CD4-positive, CD25-positive, alpha-beta regulatory T cell (primary cell): Measurements from ENCODE around the gene ST6GAL1. TPM values are rescaled to one million over a fixed set of nuclear protein-coding genes. Genes with fewer than 3 reads are reported as not detected.

Experiments used
- ATAC-seq, 2 donors: fragments of 150-1000 bp; cut with Tn5 transposase; one replicate each; pipeline ENCODE4 v1.10.0; 2021; ENCODE audit warnings: low read depth in 2 of 2, moderate number of reproducible peaks in 2 of 2, moderate library complexity in 1 of 2
- DNase-seq, 3 donors: peaks; one replicate each; pipeline versions ENCODE4 v3.0.0 to v3.0.0-alpha.2; 2012 to 2022; ENCODE audit warnings: mixed read lengths in 1 of 3
- H3K27ac ChIP-seq: one replicate; pipeline ENCODE4 v1.7.0; 2013; ENCODE audit warnings: mild to moderate bottlenecking, low read length; ENCODE audit not compliant: insufficient read depth, poor library complexity, severe bottlenecking
- H3K27me3 ChIP-seq: one replicate; pipeline ENCODE4 v1.7.0; 2013; ENCODE audit warnings: low read length; ENCODE audit not compliant: control insufficient read depth, insufficient read depth
- H3K36me3 ChIP-seq: one replicate; pipeline ENCODE4 v1.7.0; 2013; ENCODE audit warnings: mild to moderate bottlenecking, low read length, moderate library complexity; ENCODE audit not compliant: control insufficient read depth, insufficient read depth
- H3K4me1 ChIP-seq: 2 replicates; pipeline ENCODE4 v1.7.0; 2013; ENCODE audit warnings: mild to moderate bottlenecking, low read length; ENCODE audit not compliant: insufficient read depth, control insufficient read depth, poor library complexity, severe bottlenecking
- H3K4me3 ChIP-seq: one replicate; pipeline ENCODE4 v1.7.0; 2013; ENCODE audit warnings: low read depth, mild to moderate bottlenecking, low read length, moderate library complexity
- H3K9me3 ChIP-seq, 2 experiments: 1 replicate in 1 of 2; 2 replicates in 1 of 2; pipeline ENCODE4 v1.7.0; 2013; ENCODE audit warnings: low read length in 2 of 2, mild to moderate bottlenecking in 1 of 2, moderate library complexity in 1 of 2; ENCODE audit not compliant: control insufficient read depth in 2 of 2
- H3K27ac Mint-ChIP-seq, 3 donors: one replicate each; pipeline ENCODE4 v1.8.0; 2020 to 2022; ENCODE audit warnings: mild to moderate bottlenecking in 3 of 3, mixed read lengths in 3 of 3, moderate library complexity in 2 of 3
- H3K27me3 Mint-ChIP-seq: one replicate; pipeline ENCODE4 v1.8.0; 2022; ENCODE audit warnings: mild to moderate bottlenecking, mixed read lengths
- H3K36me3 Mint-ChIP-seq: one replicate; pipeline ENCODE4 v1.8.0; 2020; ENCODE audit warnings: mixed read lengths
- H3K4me1 Mint-ChIP-seq, 4 donors: one replicate each; pipeline ENCODE4 v1.8.0; 2020 to 2022; ENCODE audit warnings: mixed read lengths in 4 of 4, mild to moderate bottlenecking in 1 of 4
- H3K4me3 Mint-ChIP-seq, 4 donors: one replicate each; pipeline ENCODE4 v1.8.0; 2020 to 2022; ENCODE audit warnings: mild to moderate bottlenecking in 4 of 4, mixed read lengths in 4 of 4, moderate library complexity in 3 of 4
- H3K9me3 Mint-ChIP-seq, 7 donors: one replicate each; pipeline ENCODE4 v1.8.0; 2020 to 2022; ENCODE audit warnings: mixed read lengths in 7 of 7, mild to moderate bottlenecking in 3 of 7, moderate library complexity in 2 of 7
- polyA plus RNA-seq, 4 donors: library from polyadenylated mRNA; unstranded; fragments of 300-500 nt; fragmentation: Illumina TruSeq; gene quantifications; one replicate each; pipeline ENCODE4 v1.2.3, GENCODE V29; 2021
- total RNA-seq: library from RNA; stranded (reverse); gene quantifications from one replicate; pipeline ENCODE4 v1.2.3, GENCODE V29; 2022

Gene ST6GAL1
- total and polyA plus RNA-seq, 5 donors from 2014 or later = 125 to 184 (median 159) TPM

DNA sequence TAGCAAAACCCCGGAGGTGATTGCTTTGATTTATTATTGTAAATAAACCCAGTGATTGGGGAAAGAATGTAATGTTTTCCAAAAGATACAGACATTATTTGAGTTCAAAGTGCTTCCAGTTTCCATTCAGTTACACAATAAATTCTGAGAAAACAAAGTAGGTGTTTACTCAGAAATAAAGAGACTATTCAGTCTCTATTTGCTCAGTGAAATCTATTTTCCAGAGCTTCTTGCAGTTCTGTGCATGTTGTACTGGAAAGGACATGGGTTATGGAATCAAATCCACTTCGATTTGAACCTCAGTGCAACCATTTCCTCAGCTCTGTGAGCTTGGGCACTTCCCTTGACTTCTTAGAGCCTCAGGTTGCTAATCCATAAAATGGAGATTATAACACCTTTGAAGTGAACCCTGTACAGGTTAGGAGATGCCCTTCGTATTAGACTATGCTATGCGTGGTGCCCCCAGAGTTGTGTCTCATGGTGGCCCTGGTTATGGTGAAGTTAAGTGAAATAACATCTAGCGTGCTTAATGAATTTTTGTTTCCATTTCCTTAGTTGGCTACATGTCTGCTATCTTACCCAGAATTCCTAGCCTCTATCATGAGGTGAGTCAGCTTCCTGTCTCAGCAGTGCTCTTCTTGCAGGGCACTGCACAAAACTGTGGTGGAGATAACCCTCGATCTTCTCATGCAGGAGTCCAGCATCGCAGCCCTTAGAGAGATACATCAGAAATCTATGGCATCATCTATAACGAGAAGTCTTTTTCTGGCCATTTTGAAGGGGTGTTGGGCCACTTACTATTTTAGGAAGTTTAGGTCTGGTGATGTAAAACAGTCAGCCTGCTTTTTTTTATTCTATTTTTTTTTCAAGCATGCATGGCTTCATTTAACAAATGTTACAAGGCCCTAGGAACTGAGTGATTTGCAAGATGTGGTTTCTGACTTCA is 111.3 kb downstream of the ST6GAL1 start:
- DNase-seq = peak; percentile 46 to 90 (median 71)
- H3K36me3 Mint-ChIP-seq = peaks cover 72% of the 10 kb centered on the region
- H3K36me3 ChIP-seq = peaks cover 61% of the 10 kb centered on the region
- H3K27me3 Mint-ChIP-seq = no peaks in the 10 kb centered on the region
- H3K27me3 ChIP-seq = no peaks in the 10 kb centered on the region
- peak; percentile 97 for ATAC-seq
- H3K4me1 Mint-ChIP-seq = peaks cover 33 to 87% (median 73%) of the 10 kb centered on the region in 4 donors
- H3K4me1 ChIP-seq = peaks cover 83% of the 10 kb centered on the region
- H3K4me3 ChIP-seq = peak overlapping the region; percentile 46
- no peaks in the 10 kb centered on the region for H3K9me3 ChIP-seq
- peak overlapping the region; percentile 94 to 99 (median 94) for H3K27ac Mint-ChIP-seq
- H3K4me3 Mint-ChIP-seq = peak overlapping the region; percentile 62 to 82 (median 77)
- H3K9me3 Mint-ChIP-seq = peaks cover 0 to 2% (median 0%) of the 10 kb centered on the region in 7 donors
- peak overlapping the region; percentile 87 for H3K27ac ChIP-seq

DNA sequence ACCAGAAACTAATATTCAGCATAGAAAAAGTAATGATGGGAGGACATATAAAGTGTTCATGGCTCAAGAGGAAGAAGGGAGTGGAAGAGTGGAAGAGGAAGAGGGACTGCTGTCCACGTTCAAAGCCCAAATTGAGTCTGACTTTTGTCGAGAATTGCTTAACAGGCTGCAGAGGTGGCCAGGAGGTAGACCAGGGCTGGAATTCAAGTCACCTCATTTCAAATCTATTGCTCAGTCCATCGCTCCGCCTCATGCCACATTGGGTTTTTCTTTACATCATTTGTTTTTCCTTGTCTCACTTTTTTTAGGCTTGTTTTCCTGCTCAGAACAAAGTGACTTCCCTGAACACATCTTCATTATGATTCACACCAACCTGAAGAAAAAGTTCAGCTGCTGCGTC is 112.0 kb downstream of the ST6GAL1 start:
- ATAC-seq (no peak), DNase-seq (no peak)
- Mint-ChIP-seq H3K9me3 (peaks cover 0 to 2% (median 0%) of the 10 kb centered on the region in 7 donors), H3K4me1 (peaks cover 33 to 92% (median 77%) of the 10 kb centered on the region in 4 donors), H3K36me3 (peaks cover 73% of the 10 kb centered on the region), H3K4me3 (peak overlapping the region; percentile 62 to 82 (median 77)), H3K27me3 (no peaks in the 10 kb centered on the region), H3K27ac (peak overlapping the region; percentile 94 to 99 (median 94))
- peak overlapping the region; percentile 46 for H3K4me3 ChIP-seq
- H3K36me3 ChIP-seq = peaks cover 61% of the 10 kb centered on the region
- H3K4me1 ChIP-seq = peaks cover 83% of the 10 kb centered on the region
- H3K27me3 ChIP-seq = no peaks in the 10 kb centered on the region
- H3K27ac ChIP-seq = peak overlapping the region; percentile 87
- no peaks in the 10 kb centered on the region for H3K9me3 ChIP-seq

DNA sequence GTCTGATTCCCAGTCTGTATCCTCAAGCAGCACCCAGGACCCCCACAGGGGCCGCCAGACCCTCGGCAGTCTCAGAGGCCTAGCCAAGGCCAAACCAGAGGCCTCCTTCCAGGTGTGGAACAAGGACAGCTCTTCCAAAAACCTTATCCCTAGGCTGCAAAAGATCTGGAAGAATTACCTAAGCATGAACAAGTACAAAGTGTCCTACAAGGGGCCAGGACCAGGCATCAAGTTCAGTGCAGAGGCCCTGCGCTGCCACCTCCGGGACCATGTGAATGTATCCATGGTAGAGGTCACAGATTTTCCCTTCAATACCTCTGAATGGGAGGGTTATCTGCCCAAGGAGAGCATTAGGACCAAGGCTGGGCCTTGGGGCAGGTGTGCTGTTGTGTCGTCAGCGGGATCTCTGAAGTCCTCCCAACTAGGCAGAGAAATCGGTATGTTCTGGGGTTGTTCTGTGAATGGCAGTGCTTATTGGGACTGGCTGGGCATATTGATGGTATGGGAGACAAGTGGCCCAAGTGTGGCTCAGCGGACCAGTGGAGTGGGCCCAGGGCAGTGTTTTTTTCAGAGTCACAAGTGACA is 112.6 kb downstream of the ST6GAL1 start:
- Mint-ChIP-seq H3K9me3 (peaks cover 0 to 2% (median 0%) of the 10 kb centered on the region in 7 donors), H3K4me3 (peak overlapping the region in 3 of 4 donors; percentile 62 to 79 (median 75)), H3K27me3 (no peaks in the 10 kb centered on the region), H3K27ac (peak overlapping the region; percentile 75 to 99 (median 94)), H3K4me1 (peaks cover 33 to 97% (median 78%) of the 10 kb centered on the region in 4 donors), H3K36me3 (peaks cover 75% of the 10 kb centered on the region)
- H3K4me1 ChIP-seq = peaks cover 83% of the 10 kb centered on the region
- DNase-seq (no peak), ATAC-seq (no peak)
- H3K4me3 ChIP-seq = peak overlapping the region; percentile 7
- no peaks in the 10 kb centered on the region for H3K9me3 ChIP-seq
- no peaks in the 10 kb centered on the region for H3K27me3 ChIP-seq
- H3K36me3 ChIP-seq = peaks cover 62% of the 10 kb centered on the region
- peak overlapping the region; percentile 87 for H3K27ac ChIP-seq

DNA sequence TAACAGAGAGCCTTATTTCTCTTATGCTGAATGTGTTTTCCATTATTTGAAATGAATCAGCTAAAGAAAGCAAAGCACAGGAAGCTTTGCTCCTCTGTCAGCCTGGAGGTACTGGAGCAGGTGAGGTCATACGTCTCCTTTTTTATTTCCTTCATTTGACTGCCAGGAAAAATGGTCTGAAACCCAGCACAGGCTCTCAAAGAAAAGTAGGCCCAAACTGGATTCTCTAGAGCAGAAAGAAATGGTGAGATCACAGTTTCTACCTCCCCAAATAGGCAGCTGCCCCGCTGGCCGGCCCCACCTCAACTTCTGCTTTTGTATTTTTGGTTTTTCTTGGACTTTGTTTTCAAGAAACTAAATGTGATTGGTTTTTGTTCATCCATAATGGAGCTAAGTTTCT is 113.9 kb downstream of the ST6GAL1 start:
- peak overlapping the region; percentile 65 to 94 (median 87) for H3K27ac Mint-ChIP-seq
- H3K9me3 Mint-ChIP-seq = peaks cover 0 to 1% (median 0%) of the 10 kb centered on the region in 7 donors
- no peak for ATAC-seq
- no peaks in the 10 kb centered on the region for H3K27me3 ChIP-seq
- peaks cover 25 to 98% (median 80%) of the 10 kb centered on the region in 4 donors for H3K4me1 Mint-ChIP-seq
- peak overlapping the region; percentile 52 for H3K27ac ChIP-seq
- no peaks in the 10 kb centered on the region for H3K27me3 Mint-ChIP-seq
- peak overlapping the region; percentile 13 for H3K4me3 ChIP-seq
- H3K4me3 Mint-ChIP-seq = peak overlapping the region in 3 of 4 donors; percentile 49 to 66 (median 56)
- peaks cover 73% of the 10 kb centered on the region for H3K36me3 Mint-ChIP-seq
- DNase-seq = no peak
- no peaks in the 10 kb centered on the region for H3K9me3 ChIP-seq
- H3K4me1 ChIP-seq = peaks cover 79% of the 10 kb centered on the region
- H3K36me3 ChIP-seq = peaks cover 69% of the 10 kb centered on the region

DNA sequence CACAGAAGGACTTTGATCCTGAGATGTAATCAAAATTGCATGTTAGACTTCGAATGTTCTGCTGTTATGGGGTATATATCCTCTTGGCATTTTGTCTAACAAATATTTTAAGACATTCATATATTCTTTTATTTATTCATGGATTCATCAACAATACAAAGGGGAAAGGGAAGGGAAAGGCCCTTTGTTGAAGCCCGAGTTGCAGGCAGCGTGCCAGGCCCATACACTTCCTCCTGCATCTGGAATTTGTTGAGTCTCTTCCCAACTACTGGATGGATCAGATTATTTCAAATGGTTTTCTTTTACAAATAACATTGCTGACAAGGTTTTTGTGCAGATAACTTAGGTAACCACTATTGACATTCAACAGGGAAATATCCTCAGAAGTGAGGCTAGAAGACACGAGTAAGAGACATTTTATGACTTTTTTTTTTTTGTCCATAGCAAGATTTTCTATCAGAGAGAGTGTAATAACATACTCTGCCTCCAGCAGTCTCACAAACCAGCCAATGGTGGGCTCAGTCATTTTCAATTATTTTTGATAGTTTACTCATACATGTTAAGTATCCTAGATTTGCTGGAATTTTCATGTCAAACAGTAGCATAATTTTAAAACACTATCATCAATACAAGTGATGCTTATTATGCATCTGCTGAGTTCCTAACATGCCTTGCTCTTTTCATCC is 114.7 kb downstream of the ST6GAL1 start:
- ATAC-seq = no peak
- H3K27me3 Mint-ChIP-seq = no peaks in the 10 kb centered on the region
- H3K27ac ChIP-seq = peak overlapping the region; percentile 52
- H3K9me3 Mint-ChIP-seq = no peaks in the 10 kb centered on the region
- peak overlapping the region; percentile 13 for H3K4me3 ChIP-seq
- no peaks in the 10 kb centered on the region for H3K27me3 ChIP-seq
- H3K4me1 ChIP-seq = peaks cover 78% of the 10 kb centered on the region
- peaks cover 73% of the 10 kb centered on the region for H3K36me3 Mint-ChIP-seq
- peaks cover 29 to 98% (median 81%) of the 10 kb centered on the region in 4 donors for H3K4me1 Mint-ChIP-seq
- H3K36me3 ChIP-seq = peaks cover 72% of the 10 kb centered on the region
- H3K9me3 ChIP-seq = no peaks in the 10 kb centered on the region
- H3K27ac Mint-ChIP-seq = peak overlapping the region; percentile 26 to 70 (median 70)
- no peak for DNase-seq
- peak overlapping the region in 2 of 4 donors; percentile 66 for H3K4me3 Mint-ChIP-seq

DNA sequence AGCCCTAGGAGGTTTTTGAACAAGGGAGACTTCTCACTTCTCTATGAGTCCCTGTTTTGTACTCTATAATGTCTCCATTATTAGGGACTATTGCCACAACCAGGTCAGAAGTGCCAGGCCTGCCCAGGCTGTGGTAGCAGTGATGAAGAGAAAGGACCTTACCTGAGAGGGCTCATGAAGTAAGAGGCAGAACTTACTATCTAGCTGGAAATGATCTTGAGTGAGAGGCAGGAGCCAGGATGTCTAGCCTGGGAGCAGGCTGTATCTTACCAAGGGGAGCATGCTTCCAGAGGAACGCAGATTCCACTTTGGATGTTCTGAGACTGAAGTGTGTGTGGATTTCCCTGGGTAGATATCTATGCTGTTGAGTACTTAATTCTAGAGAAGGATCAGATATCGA is 115.7 kb downstream of the ST6GAL1 start:
- Histone ChIP-seq H3K27me3 (no peaks in the 10 kb centered on the region), H3K4me1 (peaks cover 68% of the 10 kb centered on the region), H3K9me3 (no peaks in the 10 kb centered on the region), H3K27ac (no peak overlapping the region), H3K4me3 (peak overlapping the region; percentile 17), H3K36me3 (peaks cover 73% of the 10 kb centered on the region)
- H3K27me3 Mint-ChIP-seq = no peaks in the 10 kb centered on the region
- H3K4me3 Mint-ChIP-seq = peak overlapping the region in 2 of 4 donors; percentile 5 to 71
- H3K27ac Mint-ChIP-seq = peak overlapping the region; percentile 15 to 26 (median 18)
- ATAC-seq = no peak
- peaks cover 0 to 2% (median 0%) of the 10 kb centered on the region in 7 donors for H3K9me3 Mint-ChIP-seq
- DNase-seq = no peak
- H3K4me1 Mint-ChIP-seq = peaks cover 29 to 98% (median 77%) of the 10 kb centered on the region in 4 donors
- H3K36me3 Mint-ChIP-seq = peaks cover 73% of the 10 kb centered on the region

DNA sequence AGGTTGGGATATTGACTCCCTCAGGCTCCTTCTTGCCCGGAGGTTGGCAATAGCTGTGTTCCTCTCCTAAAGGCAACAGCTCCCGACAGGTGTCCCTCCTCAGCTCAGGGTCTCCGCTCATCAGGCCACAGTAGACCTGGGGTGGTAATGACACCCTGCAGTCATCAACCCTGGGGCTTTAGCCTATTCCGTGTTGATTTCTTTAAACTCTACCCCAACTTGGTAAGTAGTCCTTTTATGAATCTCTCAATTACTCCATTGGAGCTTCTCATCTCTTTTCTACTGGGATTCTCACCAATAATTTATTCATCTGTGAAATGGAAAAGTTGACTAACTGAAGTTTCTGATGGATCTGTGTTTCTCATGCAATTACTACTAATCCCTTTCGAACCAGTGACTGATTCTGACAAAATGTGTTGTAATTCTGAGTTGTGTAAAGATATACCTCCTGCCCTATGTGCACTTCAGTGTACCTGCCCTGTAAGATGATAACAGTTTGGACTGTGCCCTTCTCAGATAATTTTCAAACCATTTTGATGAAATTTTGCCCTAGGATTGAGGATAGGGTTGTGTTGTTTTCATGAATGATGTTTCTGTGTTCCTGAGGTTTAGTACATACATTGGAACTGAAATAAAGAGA is 119.3 kb downstream of the ST6GAL1 start:
- no peak overlapping the region for H3K27ac ChIP-seq
- peaks cover 0 to 19% (median 7%) of the 10 kb centered on the region in 7 donors for H3K9me3 Mint-ChIP-seq
- peak overlapping the region; percentile 41 to 80 (median 72) for H3K27ac Mint-ChIP-seq
- H3K27me3 ChIP-seq = no peaks in the 10 kb centered on the region
- peaks cover 32% of the 10 kb centered on the region for H3K4me1 ChIP-seq
- H3K27me3 Mint-ChIP-seq = no peaks in the 10 kb centered on the region
- peak overlapping the region in 2 of 4 donors; percentile 14 to 48 for H3K4me3 Mint-ChIP-seq
- H3K4me3 ChIP-seq = no peak overlapping the region
- peaks cover 7 to 84% (median 52%) of the 10 kb centered on the region in 4 donors for H3K4me1 Mint-ChIP-seq
- H3K9me3 ChIP-seq = no peaks in the 10 kb centered on the region
- ATAC-seq = no peak
- DNase-seq = no peak
- peaks cover 73% of the 10 kb centered on the region for H3K36me3 ChIP-seq
- H3K36me3 Mint-ChIP-seq = peaks cover 81% of the 10 kb centered on the region
